ENCODE results near the gene SLMAP.

GRCh38 chr3:57837686-57838085 is 81.6 kb downstream of the SLMAP start:
- no peak for TF ChIP-seq POLR2AphosphoS5 (IDR thresholded peaks at IDR 0.05)
- no peak for TF ChIP-seq POLR2A (IDR thresholded peaks at IDR 0.05; ENCODE audit: low read depth)
- TF ChIP-seq, protein P1, sequence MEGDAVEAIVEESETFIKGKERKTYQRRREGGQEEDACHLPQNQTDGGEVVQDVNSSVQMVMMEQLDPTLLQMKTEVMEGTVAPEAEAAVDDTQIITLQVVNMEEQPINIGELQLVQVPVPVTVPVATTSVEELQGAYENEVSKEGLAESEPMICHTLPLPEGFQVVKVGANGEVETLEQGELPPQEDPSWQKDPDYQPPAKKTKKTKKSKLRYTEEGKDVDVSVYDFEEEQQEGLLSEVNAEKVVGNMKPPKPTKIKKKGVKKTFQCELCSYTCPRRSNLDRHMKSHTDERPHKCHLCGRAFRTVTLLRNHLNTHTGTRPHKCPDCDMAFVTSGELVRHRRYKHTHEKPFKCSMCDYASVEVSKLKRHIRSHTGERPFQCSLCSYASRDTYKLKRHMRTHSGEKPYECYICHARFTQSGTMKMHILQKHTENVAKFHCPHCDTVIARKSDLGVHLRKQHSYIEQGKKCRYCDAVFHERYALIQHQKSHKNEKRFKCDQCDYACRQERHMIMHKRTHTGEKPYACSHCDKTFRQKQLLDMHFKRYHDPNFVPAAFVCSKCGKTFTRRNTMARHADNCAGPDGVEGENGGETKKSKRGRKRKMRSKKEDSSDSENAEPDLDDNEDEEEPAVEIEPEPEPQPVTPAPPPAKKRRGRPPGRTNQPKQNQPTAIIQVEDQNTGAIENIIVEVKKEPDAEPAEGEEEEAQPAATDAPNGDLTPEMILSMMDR (IDR thresholded peaks at IDR 0.05), result no peak
- no peak for TF ChIP-seq EP300 (IDR thresholded peaks at IDR 0.05)

Measured in esophagus muscularis mucosa (tissue), 4 donors.